Astrocyte of the hippocampus (primary cell): ENCODE results near the gene PJA1.
A peak's percentile ranks its signal among the peaks of the same experiment; 100 is the strongest.

Experiments used
- DNase-seq: peaks from one replicate; pipeline ENCODE4 v3.0.0; 2011; ENCODE audit warnings: low read depth, low spot score

The PJA1 gene

GRCh38 chrX:69142788-69143469 lies 22.3 kb downstream of the PJA1 start:
- no peak for DNase-seq

GRCh38 chrX:69140837-69141236 lies 24.4 kb downstream of the PJA1 start:
- DNase-seq, result no peak

GRCh38 chrX:69139516-69139915 lies 25.7 kb downstream of the PJA1 start:
- DNase-seq, result no peak

GRCh38 chrX:69138512-69138911 lies 26.7 kb downstream of the PJA1 start:
- no peak for DNase-seq

- no peak for DNase-seq
These were observed 27.2 kb downstream of the PJA1 start for GRCh38 chrX:69138118-69138390.

GRCh38 chrX:69137371-69138117 lies 27.7 kb downstream of the PJA1 start:
- peak; percentile 38 for DNase-seq

GRCh38 chrX:69136546-69137331 lies 28.5 kb downstream of the PJA1 start:
- DNase-seq, result peak; percentile 41

- DNase-seq, result peak; percentile 79
These were observed 31.2 kb downstream of the PJA1 start for GRCh38 chrX:69133921-69134542.

GRCh38 chrX:69131886-69132285 lies 33.4 kb downstream of the PJA1 start:
- no peak for DNase-seq

GRCh38 chrX:69130439-69130838 lies 34.8 kb downstream of the PJA1 start:
- no peak for DNase-seq

- peak; percentile 49 for DNase-seq
These were observed 36.7 kb downstream of the PJA1 start for GRCh38 chrX:69128588-69128987.

- DNase-seq, result no peak
These were observed 37.8 kb downstream of the PJA1 start for GRCh38 chrX:69127466-69127865.

GRCh38 chrX:69126642-69127041 lies 38.6 kb downstream of the PJA1 start:
- DNase-seq, result peak; percentile 39

GRCh38 chrX:69125094-69125493 lies 40.2 kb downstream of the PJA1 start:
- DNase-seq, result no peak

- DNase-seq, result peak; percentile 25
These were observed 41.1 kb downstream of the PJA1 start for GRCh38 chrX:69124108-69124507.

GRCh38 chrX:69123481-69123880 lies 41.8 kb downstream of the PJA1 start:
- DNase-seq, result no peak

GRCh38 chrX:69121321-69122000 lies 43.8 kb downstream of the PJA1 start:
- DNase-seq, result no peak

- no peak for DNase-seq
These were observed 44.8 kb downstream of the PJA1 start for GRCh38 chrX:69120476-69120875.

- no peak for DNase-seq
These were observed 46.1 kb downstream of the PJA1 start for GRCh38 chrX:69119122-69119521.

GRCh38 chrX:69117876-69118526 lies 47.3 kb downstream of the PJA1 start:
- DNase-seq, result no peak

- DNase-seq, result no peak
These were observed 49.2 kb downstream of the PJA1 start for GRCh38 chrX:69116077-69116476.
